HepG2 (cell line): ENCODE data around the gene PIEZO1. TPM values are rescaled to one million over a fixed set of nuclear protein-coding genes. Genes with fewer than 3 reads are reported as not detected.

Source experiments
- ATAC-seq: fragments of 200-7000 bp; cut with Tn5 transposase; 3 replicates; pipeline ENCODE4 v1.9.1; 2020; ENCODE audit warnings: mild to moderate bottlenecking, moderate library complexity
- BruUV-seq: library from RNA; stranded (reverse); fragments of 400-500 nt; replicated peaks from 2 replicates; lab custom pipeline; 2021; lab: Mats Ljungman, UMichigan
- CTCF ChIA-PET: fragments of 300-600 bp; formaldehyde crosslinking; extraction: SDS; loops from one replicate; lab custom pipeline; 2021; ENCODE audit warnings: low total read pairs, inconsistent platforms, low intra/inter-chr PET ratio; lab: Yijun Ruan, JAX
- POLR2A ChIA-PET: fragments of 350-600 bp; sonication (Branson Sonifier 250); formaldehyde crosslinking; loops from one replicate; lab custom pipeline; 2020; ENCODE audit warnings: antibody characterized with exemption, inconsistent platforms; lab: Yijun Ruan, JAX
- DNase-seq: peaks from one replicate; pipeline ENCODE4 v3.0.0-alpha.2; 2015; ENCODE audit warnings: low spot score
- FAIRE-seq: peaks from 3 replicates; lab custom pipeline; 2011; peaks lifted over from hg19 to GRCh38; lab: Jason Lieb, UNC
- H2AFZ ChIP-seq: one replicate; pipeline ENCODE4 v1.6.1; 2011; ENCODE audit warnings: low read length, inconsistent platforms
- H3K27ac ChIP-seq: fragments of 300-600 bp; 3 replicates; pipeline ENCODE4 v1.8.0; 2011; ENCODE audit warnings: mixed run types, mild to moderate bottlenecking, mixed read lengths, low read length, inconsistent platforms; ENCODE audit not compliant: insufficient read depth; ENCODE audit errors: extremely low read length
- H3K27me3 ChIP-seq, 2 experiments: fragments of 200-600 bp in 1 of 2; 2 replicates in 1 of 2; 3 replicates in 1 of 2; pipeline versions ENCODE4 v1.6.0 to v1.8.0; 2011; ENCODE audit warnings: low read length in 2 of 2, mild to moderate bottlenecking in 2 of 2, moderate library complexity in 2 of 2, inconsistent platforms in 1 of 2; ENCODE audit not compliant: insufficient read depth in 2 of 2, control insufficient read depth in 1 of 2
- H3K36me3 ChIP-seq, 2 experiments: fragments of 200-600 bp in 1 of 2; replicated peaks in 1 of 2; 2 replicates in 1 of 2; 3 replicates in 1 of 2; pipeline versions ENCODE4 v1.5.1 to v1.8.0; 2011; ENCODE audit warnings: low read length in 2 of 2, inconsistent platforms in 1 of 2; ENCODE audit not compliant: insufficient read depth in 2 of 2, control insufficient read depth in 1 of 2
- H3K4me1 ChIP-seq: 2 replicates; pipeline ENCODE4 v1.5.1; 2012; ENCODE audit warnings: low read length, inconsistent platforms; ENCODE audit not compliant: insufficient read depth
- H3K4me2 ChIP-seq: 2 replicates; pipeline ENCODE4 v1.6.0; 2011; ENCODE audit warnings: low read depth, low read length, inconsistent platforms
- H3K4me3 ChIP-seq, 3 experiments: fragments of 200-600 bp in 1 of 3; sonication (generic), shearing (Covaris generic) in 1 of 3; replicated peaks in 1 of 3; 2 replicates each; pipeline ENCODE4 v1.5.1; 2011 to 2016; ENCODE audit warnings: low read length in 3 of 3, inconsistent platforms in 2 of 3, low read depth in 2 of 3, mild to moderate bottlenecking in 2 of 3, control low read depth in 1 of 3, mixed read lengths in 1 of 3; ENCODE audit not compliant: insufficient read depth in 1 of 3
- H3K79me2 ChIP-seq: one replicate; pipeline ENCODE4 v1.6.1; 2011; ENCODE audit warnings: low read length, inconsistent platforms; ENCODE audit not compliant: insufficient read depth
- H3K9ac ChIP-seq: 2 replicates; pipeline ENCODE4 v1.6.0; 2011; ENCODE audit warnings: mild to moderate bottlenecking, low read depth, low read length, inconsistent platforms; ENCODE audit not compliant: insufficient read depth
- H3K9me3 ChIP-seq: 2 replicates; pipeline ENCODE4 v1.5.1; 2012; ENCODE audit warnings: mild to moderate bottlenecking, low read length
- H4K20me1 ChIP-seq: 2 replicates; pipeline ENCODE4 v1.6.0; 2011; ENCODE audit warnings: inconsistent platforms, mild to moderate bottlenecking, low read length, moderate library complexity; ENCODE audit not compliant: insufficient read depth
- CCAR2 ChIP-seq: fragments of 200-400 bp; formaldehyde crosslinking; optimal IDR thresholded peaks from 2 replicates; pipeline ENCODE3; 2018; ENCODE audit warnings: low read depth, mild to moderate bottlenecking, low read length, moderate library complexity
- CHCHD3 ChIP-seq: sonication (generic); formaldehyde crosslinking; IDR thresholded peaks from 2 replicates; pipeline ENCODE4 v1.8.0; 2022; ENCODE audit warnings: mild to moderate bottlenecking, missing genetic modification reagents, moderate library complexity
- ESRRA ChIP-seq: sonication (generic); formaldehyde crosslinking; IDR thresholded peaks from 2 replicates; pipeline ENCODE4 v1.5.1; 2020; ENCODE audit warnings: mild to moderate bottlenecking, low read depth, missing genetic modification reagents
- NFKB2 ChIP-seq: sonication (generic); formaldehyde crosslinking; IDR thresholded peaks from 2 replicates; pipeline ENCODE4 v1.4.0; 2020; ENCODE audit warnings: missing genetic modification reagents, borderline replicate concordance
- ZNF10 ChIP-seq: sonication (generic); formaldehyde crosslinking; IDR thresholded peaks from 2 replicates; pipeline ENCODE4 v1.4.0; 2020; ENCODE audit warnings: mild to moderate bottlenecking, low read depth, missing genetic modification reagents, borderline replicate concordance
- ZNF768 ChIP-seq: sonication (generic); formaldehyde crosslinking; IDR thresholded peaks from 2 replicates; pipeline ENCODE4 v1.4.0; 2020; ENCODE audit warnings: missing genetic modification reagents
- WGBS: methylation state at CpG from one replicate; pipeline ENCODE4 v1.1.6; 2017; ENCODE audit warnings: low lambda C conversion rate; 5-methylcytosine and 5-hydroxymethylcytosine counted together
- in situ Hi-C: cut with HindIII; loops from 2 replicates; pipeline ENCODE4 v1.10.0; 2017; ENCODE audit warnings: low pct_unique_long_range_greater_than_20kb; ENCODE audit not compliant: extremely low pct_ligation_motif_present
- intact Hi-C: fragments of 100-400 bp; cut with micrococcal nuclease; formaldehyde crosslinking; loops from one replicate; pipeline ENCODE4 v1.10.0; 2022; ENCODE audit not compliant: unreplicated experiment
- polyA plus RNA-seq, 8 experiments: library from polyadenylated mRNA; depleted of rRNA in 3 of 8; stranded (reverse) in 7 of 8; unstranded in 1 of 8; fragments of >200 nt; fragmentation: Illumina TruSeq in 4 of 8; extraction: Trizol in 4 of 8; gene quantifications; 2 replicates each; pipeline versions ENCODE4 v1.2.1 to v1.2.3, GENCODE V29; 2011 to 2016; ENCODE audit warnings: low read depth in 4 of 8, missing spikeins in 1 of 8, mixed read lengths in 1 of 8; ENCODE audit not compliant: insufficient read depth in 1 of 8
- total RNA-seq, 5 experiments: library from RNA; depleted of rRNA; stranded (reverse); fragments of >200 nt; fragmentation: Illumina TruSeq; extraction: Trizol; gene quantifications; 2 replicates each; pipeline ENCODE4 v1.2.3, GENCODE V29; 2016; ENCODE audit warnings: low read depth in 1 of 5
- TF ChIP-seq, protein P1 (sequence below), 2 experiments: sonication (generic) in 1 of 2; formaldehyde crosslinking in 1 of 2; IDR thresholded peaks; 2 replicates each; pipeline versions ENCODE4 v1.5.1 to v1.6.1; 2011 to 2020; ENCODE audit warnings: borderline replicate concordance in 1 of 2, low read depth in 1 of 2, low read length in 1 of 2, mild to moderate bottlenecking in 1 of 2, missing genetic modification reagents in 1 of 2, moderate library complexity in 1 of 2
- TF ChIP-seq, protein P2 (sequence below): sonication (generic); formaldehyde crosslinking; IDR thresholded peaks from 2 replicates; pipeline ENCODE4 v1.9.0; 2021; ENCODE audit warnings: mild to moderate bottlenecking, missing genetic modification reagents

PIEZO1 gene
- total and polyA plus RNA-seq, 2 of the 13 experiments (the other 11 are each of a cell fraction or from before 2014, with no cell fraction given): 67.9 to 85.0 TPM

DNA sequence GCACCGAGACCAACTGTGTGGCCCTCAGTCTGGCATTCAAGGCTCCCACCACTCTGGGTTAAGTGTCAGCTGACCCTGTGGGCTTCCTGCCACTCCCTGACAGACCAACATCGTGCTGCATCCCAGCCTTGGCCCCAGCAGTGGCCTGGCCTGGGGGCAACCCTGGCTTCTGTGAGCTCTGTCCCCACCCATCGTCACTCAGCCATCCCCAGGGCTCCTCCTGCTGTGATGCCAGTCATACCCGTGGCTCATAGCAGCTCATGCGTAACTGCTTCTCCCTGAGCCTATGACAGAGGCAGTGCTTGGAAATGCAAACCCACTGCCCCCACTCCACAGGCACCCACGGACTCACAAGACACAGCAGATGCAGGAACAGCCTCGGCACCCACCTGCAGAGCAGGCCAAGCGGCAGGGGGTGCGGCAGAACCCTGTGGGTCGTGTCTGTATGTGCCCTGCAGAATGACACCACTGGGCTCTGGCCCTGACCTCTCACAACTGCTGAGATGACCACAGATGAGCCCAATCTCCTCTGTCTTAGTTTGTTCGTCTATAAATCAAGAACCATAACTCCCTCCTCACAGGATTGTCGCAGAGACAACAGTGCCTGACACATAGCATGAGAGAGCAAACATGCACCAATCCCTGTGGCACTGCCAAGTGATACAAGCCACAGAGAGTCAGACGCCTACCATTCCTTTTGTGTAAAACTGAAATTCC is 26.6 kb downstream of the PIEZO1 start:
- in situ Hi-C loops: loop anchor here (5.0 kb wide), 3 partner anchors 44 to 409 kb away; partner anchors contain the start of genes CDT1, GALNS and TRAPPC2L
- peaks cover 13% of the 10 kb centered on the region for H4K20me1 ChIP-seq
- TF ChIP-seq, protein P1, sequence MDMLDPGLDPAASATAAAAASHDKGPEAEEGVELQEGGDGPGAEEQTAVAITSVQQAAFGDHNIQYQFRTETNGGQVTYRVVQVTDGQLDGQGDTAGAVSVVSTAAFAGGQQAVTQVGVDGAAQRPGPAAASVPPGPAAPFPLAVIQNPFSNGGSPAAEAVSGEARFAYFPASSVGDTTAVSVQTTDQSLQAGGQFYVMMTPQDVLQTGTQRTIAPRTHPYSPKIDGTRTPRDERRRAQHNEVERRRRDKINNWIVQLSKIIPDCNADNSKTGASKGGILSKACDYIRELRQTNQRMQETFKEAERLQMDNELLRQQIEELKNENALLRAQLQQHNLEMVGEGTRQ (IDR thresholded peaks at IDR 0.05; ENCODE audit: low read depth, low read length): no peak
- TF ChIP-seq, protein P1 (CRISPR knock-in tag; IDR thresholded peaks at IDR 0.05; ENCODE audit: borderline replicate concordance): no peak
- TF ChIP-seq CHCHD3: no peak
- TF ChIP-seq CCAR2: no peak
- TF ChIP-seq ZNF768 (CRISPR knock-in tag): 0 out of 2 replicates have a peak, but pooled peaks have one; percentile 10
- TF ChIP-seq ZNF10: no peak
- no peak for TF ChIP-seq ESRRA (CRISPR knock-in tag)
- TF ChIP-seq, protein P2, sequence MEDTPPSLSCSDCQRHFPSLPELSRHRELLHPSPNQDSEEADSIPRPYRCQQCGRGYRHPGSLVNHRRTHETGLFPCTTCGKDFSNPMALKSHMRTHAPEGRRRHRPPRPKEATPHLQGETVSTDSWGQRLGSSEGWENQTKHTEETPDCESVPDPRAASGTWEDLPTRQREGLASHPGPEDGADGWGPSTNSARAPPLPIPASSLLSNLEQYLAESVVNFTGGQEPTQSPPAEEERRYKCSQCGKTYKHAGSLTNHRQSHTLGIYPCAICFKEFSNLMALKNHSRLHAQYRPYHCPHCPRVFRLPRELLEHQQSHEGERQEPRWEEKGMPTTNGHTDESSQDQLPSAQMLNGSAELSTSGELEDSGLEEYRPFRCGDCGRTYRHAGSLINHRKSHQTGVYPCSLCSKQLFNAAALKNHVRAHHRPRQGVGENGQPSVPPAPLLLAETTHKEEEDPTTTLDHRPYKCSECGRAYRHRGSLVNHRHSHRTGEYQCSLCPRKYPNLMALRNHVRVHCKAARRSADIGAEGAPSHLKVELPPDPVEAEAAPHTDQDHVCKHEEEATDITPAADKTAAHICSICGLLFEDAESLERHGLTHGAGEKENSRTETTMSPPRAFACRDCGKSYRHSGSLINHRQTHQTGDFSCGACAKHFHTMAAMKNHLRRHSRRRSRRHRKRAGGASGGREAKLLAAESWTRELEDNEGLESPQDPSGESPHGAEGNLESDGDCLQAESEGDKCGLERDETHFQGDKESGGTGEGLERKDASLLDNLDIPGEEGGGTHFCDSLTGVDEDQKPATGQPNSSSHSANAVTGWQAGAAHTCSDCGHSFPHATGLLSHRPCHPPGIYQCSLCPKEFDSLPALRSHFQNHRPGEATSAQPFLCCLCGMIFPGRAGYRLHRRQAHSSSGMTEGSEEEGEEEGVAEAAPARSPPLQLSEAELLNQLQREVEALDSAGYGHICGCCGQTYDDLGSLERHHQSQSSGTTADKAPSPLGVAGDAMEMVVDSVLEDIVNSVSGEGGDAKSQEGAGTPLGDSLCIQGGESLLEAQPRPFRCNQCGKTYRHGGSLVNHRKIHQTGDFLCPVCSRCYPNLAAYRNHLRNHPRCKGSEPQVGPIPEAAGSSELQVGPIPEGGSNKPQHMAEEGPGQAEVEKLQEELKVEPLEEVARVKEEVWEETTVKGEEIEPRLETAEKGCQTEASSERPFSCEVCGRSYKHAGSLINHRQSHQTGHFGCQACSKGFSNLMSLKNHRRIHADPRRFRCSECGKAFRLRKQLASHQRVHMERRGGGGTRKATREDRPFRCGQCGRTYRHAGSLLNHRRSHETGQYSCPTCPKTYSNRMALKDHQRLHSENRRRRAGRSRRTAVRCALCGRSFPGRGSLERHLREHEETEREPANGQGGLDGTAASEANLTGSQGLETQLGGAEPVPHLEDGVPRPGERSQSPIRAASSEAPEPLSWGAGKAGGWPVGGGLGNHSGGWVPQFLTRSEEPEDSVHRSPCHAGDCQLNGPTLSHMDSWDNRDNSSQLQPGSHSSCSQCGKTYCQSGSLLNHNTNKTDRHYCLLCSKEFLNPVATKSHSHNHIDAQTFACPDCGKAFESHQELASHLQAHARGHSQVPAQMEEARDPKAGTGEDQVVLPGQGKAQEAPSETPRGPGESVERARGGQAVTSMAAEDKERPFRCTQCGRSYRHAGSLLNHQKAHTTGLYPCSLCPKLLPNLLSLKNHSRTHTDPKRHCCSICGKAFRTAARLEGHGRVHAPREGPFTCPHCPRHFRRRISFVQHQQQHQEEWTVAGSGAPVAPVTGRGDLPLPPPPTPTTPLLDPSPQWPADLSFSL (CRISPR knock-in tag): no peak
- 0 out of 2 replicates have a peak, but pooled peaks have one; percentile 31 for TF ChIP-seq NFKB2

More for the DNA sequence above, 26.6 kb downstream of the PIEZO1 start:
- H3K9me3 ChIP-seq: no peaks in the 10 kb centered on the region
- H3K79me2 ChIP-seq: peaks cover 26% of the 10 kb centered on the region
- intact Hi-C loops: loop anchor here (5.0 kb wide), 2 partner anchors 54 to 99 kb away; partner anchors contain the start of genes APRT, GALNS and TRAPPC2L
- FAIRE-seq: no peak
- H3K36me3 ChIP-seq: peaks cover 0 to 4% of the 10 kb centered on the region in 2 experiments; a peak in 2 of 5 replicates
- H3K4me2 ChIP-seq: peak overlapping the region; percentile 73
- no peaks in the 10 kb centered on the region for H3K27me3 ChIP-seq
- H3K4me3 ChIP-seq: no peak overlapping the region
- H3K9ac ChIP-seq: peak overlapping the region; percentile 53
- POLR2A ChIA-PET: interaction anchor here (0.9 to 2.9 kb wide), 10 partner anchors 11 to 99 kb away, joined by 3 to 36 read pairs (median 6); partner anchors contain the start of genes APRT, GALNS, PIEZO1 and TRAPPC2L
- 96% methylated on average over 8 of the region's 13 CpGs for WGBS
- no peak for ATAC-seq
- peak overlapping the region; percentile 4 for H3K27ac ChIP-seq
- BruUV-seq: no TSS peak
- H3K4me1 ChIP-seq: peaks cover 50% of the 10 kb centered on the region
- H2AFZ ChIP-seq: no peak overlapping the region
- CTCF ChIA-PET: interaction anchor here (1.2 to 1.7 kb wide), 3 partner anchors 26 to 99 kb away, joined by 4 to 12 read pairs (median 5); partner anchors contain the start of genes GALNS, PIEZO1 and TRAPPC2L
- DNase-seq: no peak
